AG04450 (cell line): ENCODE data around the gene MEIS2. TPM values are rescaled to one million over a fixed set of nuclear protein-coding genes. Genes with fewer than 3 reads are reported as not detected.

Experiments used
- CTCF ChIA-PET: fragments of 300-600, 350-600 bp; formaldehyde crosslinking; extraction: SDS; loops from one replicate; lab custom pipeline; 2022; ENCODE audit warnings: antibody characterized with exemption, inconsistent platforms; lab: Charles Lee
- POLR2A ChIA-PET: fragments of 350-600 bp; formaldehyde crosslinking; extraction: SDS; loops from one replicate; lab custom pipeline; 2021; ENCODE audit warnings: antibody characterized with exemption, inconsistent platforms; lab: Yijun Ruan, JAX
- DNase-seq: peaks from one replicate; pipeline ENCODE4 v3.0.0-alpha.2; 2011; ENCODE audit warnings: low read depth, low spot score
- H3K27ac ChIP-seq: one replicate; pipeline ENCODE4 v1.5.1; 2012; ENCODE audit warnings: low read depth, low read length, control low read depth
- H3K27me3 ChIP-seq: one replicate; pipeline ENCODE4 v1.6.0; 2012; ENCODE audit warnings: low read length; ENCODE audit not compliant: control insufficient read depth, insufficient read depth
- H3K4me3 ChIP-seq: 2 replicates; pipeline ENCODE4 v1.5.1; 2011; ENCODE audit warnings: mild to moderate bottlenecking, low read depth, low read length, control low read depth
- H3K9me3 ChIP-seq: 2 replicates; pipeline ENCODE4 v1.5.1; 2012; ENCODE audit warnings: low read length; ENCODE audit not compliant: control insufficient read depth, insufficient read depth
- polyA plus RNA-seq: library from polyadenylated mRNA; depleted of rRNA; stranded (reverse); fragments of >200 nt; gene quantifications from 2 replicates; pipeline ENCODE4 v1.2.3, GENCODE V29; 2011
- TF ChIP-seq, protein P1 (sequence below): IDR thresholded peaks from 2 replicates; pipeline ENCODE4 v1.5.1; 2011; ENCODE audit warnings: low read depth, low read length, control low read depth, inconsistent platforms

Gene MEIS2
- polyA plus RNA-seq, 1 experiment, result 31.7 TPM

- Histone ChIP-seq H3K4me3 (no peak overlapping the region), H3K9me3 (no peaks in the 10 kb centered on the region), H3K27me3 (no peaks in the 10 kb centered on the region), H3K27ac (no peak overlapping the region)
- ChIA-PET CTCF (interaction anchor here (1.3 kb wide), 1 partner anchor 8 kb away, joined by 4 read pairs; no protein-coding TSS in a partner anchor), POLR2A (no interaction called here)
- no peak for DNase-seq
- TF ChIP-seq, protein P1, sequence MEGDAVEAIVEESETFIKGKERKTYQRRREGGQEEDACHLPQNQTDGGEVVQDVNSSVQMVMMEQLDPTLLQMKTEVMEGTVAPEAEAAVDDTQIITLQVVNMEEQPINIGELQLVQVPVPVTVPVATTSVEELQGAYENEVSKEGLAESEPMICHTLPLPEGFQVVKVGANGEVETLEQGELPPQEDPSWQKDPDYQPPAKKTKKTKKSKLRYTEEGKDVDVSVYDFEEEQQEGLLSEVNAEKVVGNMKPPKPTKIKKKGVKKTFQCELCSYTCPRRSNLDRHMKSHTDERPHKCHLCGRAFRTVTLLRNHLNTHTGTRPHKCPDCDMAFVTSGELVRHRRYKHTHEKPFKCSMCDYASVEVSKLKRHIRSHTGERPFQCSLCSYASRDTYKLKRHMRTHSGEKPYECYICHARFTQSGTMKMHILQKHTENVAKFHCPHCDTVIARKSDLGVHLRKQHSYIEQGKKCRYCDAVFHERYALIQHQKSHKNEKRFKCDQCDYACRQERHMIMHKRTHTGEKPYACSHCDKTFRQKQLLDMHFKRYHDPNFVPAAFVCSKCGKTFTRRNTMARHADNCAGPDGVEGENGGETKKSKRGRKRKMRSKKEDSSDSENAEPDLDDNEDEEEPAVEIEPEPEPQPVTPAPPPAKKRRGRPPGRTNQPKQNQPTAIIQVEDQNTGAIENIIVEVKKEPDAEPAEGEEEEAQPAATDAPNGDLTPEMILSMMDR, result no peak
Measured at GRCh38 chr15:37086120-37086519, 14.2 kb downstream of the MEIS2 start.

DNA sequence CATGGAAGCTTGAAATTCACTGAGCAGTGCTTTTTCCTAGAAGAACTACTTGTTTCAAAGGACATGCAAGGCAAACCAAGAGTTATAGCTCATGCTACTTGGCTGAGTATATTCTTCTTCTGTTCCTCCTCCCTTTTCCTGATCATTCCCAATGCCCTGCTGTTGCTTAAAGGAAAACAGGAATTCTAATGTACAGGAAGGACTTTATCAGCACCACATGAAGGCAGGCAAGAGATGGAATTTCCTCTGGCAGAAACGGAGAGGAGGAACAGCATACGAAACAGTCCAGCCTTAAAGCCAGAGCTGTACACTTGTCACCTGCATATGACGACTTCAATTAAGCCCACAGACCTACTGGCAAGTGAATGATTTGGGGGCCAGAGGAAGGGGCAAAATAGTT is 15.7 kb downstream of the MEIS2 start:
- TF ChIP-seq, protein P1, result no peak
- CTCF ChIA-PET, result no interaction called here
- no peak overlapping the region for H3K4me3 ChIP-seq
- POLR2A ChIA-PET, result no interaction called here
- H3K9me3 ChIP-seq, result no peaks in the 10 kb centered on the region
- no peaks in the 10 kb centered on the region for H3K27me3 ChIP-seq
- DNase-seq, result no peak
- no peak overlapping the region for H3K27ac ChIP-seq

GRCh38 chr15:37083610-37084009 is 16.7 kb downstream of the MEIS2 start:
- Histone ChIP-seq H3K27me3 (no peaks in the 10 kb centered on the region), H3K4me3 (no peak overlapping the region), H3K9me3 (no peaks in the 10 kb centered on the region), H3K27ac (no peak overlapping the region)
- DNase-seq, result no peak
- TF ChIP-seq, protein P1, result no peak
- CTCF ChIA-PET, result interaction anchor here (1.3 kb wide), 1 partner anchor 200 kb away, joined by 3 read pairs; no protein-coding TSS in a partner anchor
- POLR2A ChIA-PET, result no interaction called here

- TF ChIP-seq, protein P1, result no peak
- DNase-seq, result no peak
- CTCF ChIA-PET, result no interaction called here
- H3K27me3 ChIP-seq, result no peaks in the 10 kb centered on the region
- peak overlapping the region; percentile 11 for H3K27ac ChIP-seq
- POLR2A ChIA-PET, result no interaction called here
- H3K9me3 ChIP-seq, result no peaks in the 10 kb centered on the region
- H3K4me3 ChIP-seq, result no peak overlapping the region
Measured at GRCh38 chr15:37081983-37082382, 18.4 kb downstream of the MEIS2 start.

DNA sequence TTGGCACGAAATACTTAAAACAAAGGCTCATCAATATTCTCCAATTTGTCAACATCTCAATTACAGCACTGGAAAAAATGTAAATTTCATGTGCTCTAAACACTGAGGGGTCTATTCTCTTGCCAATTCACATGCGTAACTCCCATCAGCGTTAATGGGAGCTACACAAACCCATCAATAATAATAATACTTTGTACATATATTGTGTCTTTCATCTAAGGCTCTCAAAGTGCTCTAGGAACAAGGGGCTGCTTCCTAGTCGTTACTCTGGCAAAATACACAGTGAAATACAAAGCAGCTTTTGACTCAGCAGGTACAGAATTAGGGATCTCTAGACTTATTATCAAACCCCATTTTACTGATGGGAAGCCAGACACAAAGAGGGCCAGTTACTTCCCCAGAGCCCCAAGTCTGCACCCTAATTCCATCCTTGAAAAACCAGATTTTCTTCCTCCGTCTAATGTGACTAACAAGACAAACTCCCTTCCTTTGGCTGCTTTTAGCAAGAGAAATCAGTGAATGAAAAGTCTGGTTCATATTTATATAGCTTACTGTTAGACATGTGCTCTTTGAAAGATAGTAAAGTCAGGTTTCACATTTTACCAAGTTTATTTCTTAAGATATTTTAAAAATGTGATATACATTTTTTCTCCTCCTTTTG is 20.0 kb downstream of the MEIS2 start:
- TF ChIP-seq, protein P1, result no peak
- Histone ChIP-seq H3K27ac (no peak overlapping the region), H3K4me3 (no peak overlapping the region), H3K9me3 (no peaks in the 10 kb centered on the region), H3K27me3 (no peaks in the 10 kb centered on the region)
- ChIA-PET POLR2A (no interaction called here), CTCF (no interaction called here)
- no peak for DNase-seq
